Measurements from ENCODE around the gene ACE2. TPM values are rescaled to one million over a fixed set of nuclear protein-coding genes. Genes with fewer than 3 reads are reported as not detected.

The ACE2 gene
- total RNA-seq, 4 donors from 2014 or later: 0.62 to 4.5 (median 2.1) TPM

- Histone ChIP-seq H3K4me1 (no peaks in the 10 kb centered on the region), H3K27me3 (no peaks in the 10 kb centered on the region), H3K36me3 (no peaks in the 10 kb centered on the region), H3K27ac (no peak overlapping the region), H3K4me3 (no peak overlapping the region), H3K9me3 (no peaks in the 10 kb centered on the region)
- no peak for TF ChIP-seq EP300 (IDR thresholded peaks at IDR 0.05)
- no peak for ATAC-seq
- WGBS, 2 donors (ENCODE audit: low coverage in 1 of 2): 34 to 54% methylated on average over 6 of the region's 7 CpGs
Observed at GRCh38 chrX:15567886-15568616, 32.7 kb downstream of the ACE2 start.

GRCh38 chrX:15567267-15567666 lies 33.5 kb downstream of the ACE2 start:
- WGBS, 2 donors (ENCODE audit: low coverage in 1 of 2): 25 to 91% methylated on average over 1 of the region's 1 CpG
- no peaks in the 10 kb centered on the region for H3K4me1 ChIP-seq
- no peak for ATAC-seq
- no peaks in the 10 kb centered on the region for H3K27me3 ChIP-seq
- H3K4me3 ChIP-seq: no peak overlapping the region
- no peaks in the 10 kb centered on the region for H3K9me3 ChIP-seq
- no peak for TF ChIP-seq EP300 (IDR thresholded peaks at IDR 0.05)
- H3K27ac ChIP-seq: no peak overlapping the region
- H3K36me3 ChIP-seq: no peaks in the 10 kb centered on the region

GRCh38 chrX:15566244-15566643 lies 34.5 kb downstream of the ACE2 start:
- H3K9me3 ChIP-seq: no peaks in the 10 kb centered on the region
- H3K4me1 ChIP-seq: no peaks in the 10 kb centered on the region
- no peaks in the 10 kb centered on the region for H3K27me3 ChIP-seq
- H3K27ac ChIP-seq: no peak overlapping the region
- TF ChIP-seq CTCF (IDR thresholded peaks at IDR 0.05): no peak
- TF ChIP-seq POLR2AphosphoS5 (IDR thresholded peaks at IDR 0.05): no peak
- TF ChIP-seq POLR2A (IDR thresholded peaks at IDR 0.05): no peak
- TF ChIP-seq EP300 (IDR thresholded peaks at IDR 0.05): no peak
- H3K36me3 ChIP-seq: no peaks in the 10 kb centered on the region
- 50 to 100% methylated on average over 1 of the region's 1 CpG for WGBS, 2 donors (ENCODE audit: low coverage in 1 of 2)
- H3K4me3 ChIP-seq: no peak overlapping the region
- ATAC-seq: no peak

- 13 to 33% methylated on average over 1 to 2 of the region's 5 CpGs for WGBS, 2 donors (ENCODE audit: low coverage in 1 of 2)
Observed at GRCh38 chrX:15564981-15565579, 35.7 kb downstream of the ACE2 start.

GRCh38 chrX:15563056-15563455 lies 37.7 kb downstream of the ACE2 start:
- no peak for TF ChIP-seq CTCF (IDR thresholded peaks at IDR 0.05)
- no peak for TF ChIP-seq POLR2A (IDR thresholded peaks at IDR 0.05)
- no peak for TF ChIP-seq POLR2AphosphoS5 (IDR thresholded peaks at IDR 0.05)
- no peak for TF ChIP-seq EP300 (IDR thresholded peaks at IDR 0.05)
- Histone ChIP-seq H3K27me3 (no peaks in the 10 kb centered on the region), H3K4me1 (no peaks in the 10 kb centered on the region), H3K4me3 (no peak overlapping the region), H3K36me3 (no peaks in the 10 kb centered on the region), H3K9me3 (no peaks in the 10 kb centered on the region), H3K27ac (no peak overlapping the region)
- 73% methylated on average over 6 of the region's 7 CpGs; no CpG with 5 or more reads in 1 of the 2 donors for WGBS, 2 donors (ENCODE audit: low coverage in 1 of 2)
- no peak for ATAC-seq

More at GRCh38 chrX:15564981-15565579, 35.7 kb downstream of the ACE2 start:
- Histone ChIP-seq H3K9me3 (no peaks in the 10 kb centered on the region), H3K4me1 (no peaks in the 10 kb centered on the region), H3K4me3 (no peak overlapping the region), H3K27me3 (no peaks in the 10 kb centered on the region), H3K36me3 (no peaks in the 10 kb centered on the region), H3K27ac (no peak overlapping the region)
- TF ChIP-seq EP300 (IDR thresholded peaks at IDR 0.05) (no peak), CTCF (IDR thresholded peaks at IDR 0.05) (peak in 3 of 4 experiments; percentile 41 to 54 (median 43)), POLR2A (IDR thresholded peaks at IDR 0.05) (no peak), POLR2AphosphoS5 (IDR thresholded peaks at IDR 0.05) (no peak)
- peak; percentile 73 for ATAC-seq

- no peaks in the 10 kb centered on the region for H3K36me3 ChIP-seq
- no peaks in the 10 kb centered on the region for H3K9me3 ChIP-seq
- ATAC-seq: no peak
- WGBS, 2 donors (ENCODE audit: low coverage in 1 of 2): 59 to 75% methylated on average over 3 of the region's 3 CpGs
- H3K4me3 ChIP-seq: no peak overlapping the region
- H3K27me3 ChIP-seq: no peaks in the 10 kb centered on the region
- H3K4me1 ChIP-seq: no peaks in the 10 kb centered on the region
- no peak overlapping the region for H3K27ac ChIP-seq
- TF ChIP-seq EP300 (IDR thresholded peaks at IDR 0.05) (no peak), POLR2A (IDR thresholded peaks at IDR 0.05) (no peak), CTCF (IDR thresholded peaks at IDR 0.05) (no peak), POLR2AphosphoS5 (IDR thresholded peaks at IDR 0.05) (no peak)
Observed at GRCh38 chrX:15560924-15561323, 39.8 kb downstream of the ACE2 start.

All from gastroesophageal sphincter (tissue), 4 donors.